Activated gamma-delta T cell treated with Interleukin-2 at 50 U/mL for 16 hours (primary cell): ENCODE data around the gene GINS1.

Experiments
- DNase-seq: peaks from one replicate; pipeline ENCODE4 v3.0.0-alpha.2; 2020

The GINS1 gene

DNA sequence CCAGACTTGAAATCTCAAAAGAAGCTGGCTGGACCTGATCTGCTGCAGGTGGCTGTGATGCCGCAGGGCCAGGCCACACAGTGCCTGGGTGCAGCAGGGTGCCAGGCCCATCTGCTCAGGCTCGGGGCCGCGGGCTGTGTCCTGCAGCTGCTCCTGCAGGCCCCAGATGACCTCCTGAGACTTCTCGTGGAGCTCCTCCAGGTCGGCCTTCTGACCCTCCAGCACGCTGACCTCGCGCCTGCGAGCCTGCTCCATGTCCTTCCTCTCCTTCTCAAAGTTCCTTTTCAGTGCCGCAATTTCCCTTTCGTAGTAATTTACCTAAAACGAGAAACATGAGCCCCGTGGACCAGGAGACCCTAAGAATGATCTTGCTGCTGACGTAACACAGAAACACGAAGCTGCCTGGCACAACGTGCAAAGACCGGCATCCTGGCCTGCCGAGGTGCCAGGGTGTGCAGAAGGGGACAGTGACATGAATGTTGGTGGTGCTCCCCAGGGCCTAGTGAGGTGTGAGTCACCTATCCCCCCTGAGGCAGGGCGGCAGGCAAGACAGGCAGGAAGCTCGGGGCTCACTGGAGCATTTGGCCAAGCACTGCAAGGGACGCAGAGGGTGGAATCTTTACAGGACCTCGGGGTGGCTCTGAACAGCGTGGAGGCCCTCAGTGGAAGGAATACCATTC lies 71.6 kb downstream of the GINS1 start:
- DNase-seq: no peak

DNA sequence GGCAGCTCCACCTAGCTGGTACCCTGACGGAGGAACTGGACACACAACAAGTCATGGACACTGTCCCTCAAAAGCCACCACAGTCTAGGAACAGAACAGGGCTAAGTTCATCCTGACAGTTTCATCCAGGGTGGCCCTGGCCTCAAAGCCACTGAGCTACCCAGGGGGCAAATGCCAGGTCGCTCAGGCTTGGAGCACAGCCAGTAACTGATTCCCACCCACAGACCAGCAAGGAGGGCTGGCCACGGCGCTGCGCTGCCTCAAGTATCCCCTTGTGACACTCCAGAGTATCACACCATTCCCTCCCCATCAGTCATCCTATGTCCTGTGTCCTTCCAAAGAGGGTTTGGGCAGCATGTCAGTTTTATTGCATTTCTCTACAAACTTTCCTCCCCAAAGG lies 72.2 kb downstream of the GINS1 start:
- DNase-seq: no peak

DNA sequence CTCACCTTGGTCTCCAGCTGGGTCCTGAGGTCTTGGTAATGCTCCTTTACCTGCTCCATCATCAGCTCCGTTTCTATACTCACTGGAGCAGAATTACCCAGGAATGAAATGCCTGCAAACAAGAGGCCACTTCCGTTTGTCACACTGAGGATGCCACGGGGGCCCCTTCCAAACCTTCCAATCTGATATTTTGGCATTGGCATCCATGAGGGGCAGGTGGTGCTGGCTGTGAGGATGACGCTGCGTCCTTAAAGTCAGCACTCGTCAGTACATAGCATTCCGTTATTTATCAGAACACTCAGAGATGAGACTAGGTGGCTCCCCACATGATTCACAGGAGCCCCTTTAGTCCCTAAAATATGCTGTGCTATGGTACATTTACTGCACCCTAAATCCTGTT lies 72.7 kb downstream of the GINS1 start:
- no peak for DNase-seq

DNA sequence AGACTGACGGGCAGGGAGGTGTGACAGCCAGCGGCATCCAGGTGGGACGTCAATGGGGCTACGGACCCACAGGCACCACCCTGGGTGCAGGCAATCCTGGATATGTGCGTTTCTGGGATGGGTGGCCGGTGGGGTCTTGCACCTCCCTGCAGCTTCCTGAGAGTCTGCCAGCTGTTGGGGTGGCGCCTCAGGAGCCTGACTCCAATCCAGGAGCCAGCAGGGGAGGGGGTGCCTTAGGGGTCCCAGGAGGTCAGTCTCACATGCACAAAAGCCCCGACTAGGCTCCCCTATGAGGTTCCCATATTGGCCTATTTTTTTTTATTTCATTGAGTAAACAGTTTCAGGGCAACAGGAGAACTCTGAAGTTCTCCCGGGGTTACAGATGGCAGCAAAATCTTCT lies 73.3 kb downstream of the GINS1 start:
- no peak for DNase-seq

DNA sequence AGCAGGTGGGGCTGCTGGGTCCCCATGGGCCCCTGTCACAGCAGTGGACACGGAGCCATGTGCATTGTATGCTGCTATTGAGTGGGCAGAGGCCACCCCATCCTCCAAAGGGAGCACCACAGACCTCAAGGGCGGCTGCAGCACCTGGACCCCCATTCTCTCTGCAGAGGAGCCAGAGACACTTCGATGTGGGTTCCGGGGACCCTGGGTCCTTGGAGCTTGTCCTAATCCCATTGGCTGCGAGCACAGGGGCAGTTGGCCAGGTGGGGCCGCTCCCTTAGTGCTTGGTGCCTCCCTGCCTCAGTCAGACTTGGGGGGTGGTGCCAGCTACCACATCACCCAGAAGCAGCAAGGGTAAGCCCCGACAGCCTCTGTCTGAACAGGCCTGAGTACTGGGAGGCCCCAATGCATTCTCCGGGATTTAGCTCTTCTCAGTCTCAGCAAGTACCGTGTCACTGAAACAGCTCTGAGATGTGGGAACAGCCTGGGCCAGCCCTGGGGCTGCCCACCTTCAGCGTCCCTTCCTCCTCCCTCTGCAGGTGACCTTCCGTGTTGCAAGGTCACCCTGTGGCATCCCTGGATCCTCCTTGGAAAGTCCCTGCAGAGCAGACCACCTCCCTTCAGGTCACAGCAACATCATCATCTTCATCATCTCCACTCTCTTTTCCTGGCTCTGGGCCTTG lies 73.9 kb downstream of the GINS1 start:
- no peak for DNase-seq

DNA sequence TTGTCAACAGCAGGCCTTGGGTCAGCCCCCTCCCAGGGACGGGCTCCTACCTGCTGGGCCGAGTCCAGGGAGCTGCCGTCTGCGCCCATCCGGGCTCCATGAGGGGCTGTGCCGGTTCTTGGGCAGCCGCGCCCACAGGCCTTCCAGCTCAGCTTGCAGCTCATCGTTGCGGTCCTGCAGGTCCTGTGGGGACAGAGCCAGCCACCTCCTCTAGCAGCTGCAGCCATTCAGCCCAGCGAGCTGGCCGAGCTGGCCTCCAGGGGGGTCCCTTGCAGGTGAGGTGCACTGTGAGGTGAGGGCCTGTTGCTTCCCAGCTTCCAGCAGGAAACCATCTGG lies 74.4 kb downstream of the GINS1 start:
- no peak for DNase-seq

DNA sequence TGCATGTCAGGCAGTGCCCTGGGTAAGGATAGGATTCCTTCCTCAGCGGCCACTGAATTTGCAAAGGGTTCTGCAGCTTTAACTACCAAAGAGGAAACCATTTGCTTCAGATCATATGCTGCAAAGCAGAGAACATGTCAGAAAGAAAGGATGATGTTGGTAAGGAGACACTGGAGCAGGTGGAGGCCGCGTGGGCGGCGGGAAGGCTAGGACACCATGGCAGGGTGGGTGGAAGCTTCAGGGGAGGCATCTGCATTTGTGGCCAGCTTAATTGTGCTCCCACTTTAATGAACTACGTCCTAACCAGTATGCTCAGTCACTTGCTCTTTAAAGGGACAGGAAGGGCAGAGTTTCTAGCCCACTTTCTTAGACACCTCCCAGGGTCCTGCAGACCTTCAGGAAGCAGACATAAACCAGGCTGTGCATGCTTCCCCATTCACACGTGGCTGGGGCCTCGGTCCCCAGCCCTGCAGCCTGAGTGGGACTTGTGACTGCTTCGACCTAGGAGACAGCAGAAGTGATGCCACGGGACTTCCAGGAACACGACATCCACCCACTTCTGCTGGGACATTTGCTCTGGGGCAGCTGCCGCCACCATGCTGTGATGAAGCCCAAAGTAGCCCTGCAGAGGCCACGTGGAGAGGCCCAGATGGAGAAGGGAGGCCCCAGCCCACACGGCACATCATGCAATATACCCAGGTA lies 76.1 kb downstream of the GINS1 start:
- DNase-seq: no peak

DNA sequence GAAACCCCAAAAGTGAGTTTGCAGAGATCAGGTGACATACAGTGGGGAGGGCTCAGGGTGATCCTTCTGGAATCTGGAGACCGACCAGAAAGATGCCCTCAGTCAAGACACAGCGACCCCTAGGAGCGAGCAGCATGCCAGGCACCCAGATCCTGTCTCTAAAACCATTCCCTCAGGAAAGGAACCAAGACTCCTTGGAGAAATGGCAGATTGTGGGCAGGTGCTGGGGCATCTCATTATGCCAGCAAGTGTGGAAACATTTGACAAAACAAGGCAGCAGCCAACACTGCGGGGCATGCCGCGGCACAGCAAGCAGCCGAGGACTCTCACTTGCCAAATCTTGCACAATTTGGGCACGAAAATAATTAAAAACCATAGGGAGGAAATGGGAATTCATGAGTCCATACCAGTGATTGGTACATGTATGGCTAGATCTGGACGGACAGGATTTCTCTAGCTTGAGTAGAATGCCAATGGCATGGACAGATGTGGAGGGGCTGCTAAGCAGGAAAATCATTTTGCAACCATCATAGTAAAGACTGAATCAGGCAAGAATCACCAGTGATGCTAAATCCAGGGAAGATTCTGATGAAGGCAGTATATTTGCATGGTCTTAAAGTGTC lies 76.9 kb downstream of the GINS1 start:
- DNase-seq: no peak

DNA sequence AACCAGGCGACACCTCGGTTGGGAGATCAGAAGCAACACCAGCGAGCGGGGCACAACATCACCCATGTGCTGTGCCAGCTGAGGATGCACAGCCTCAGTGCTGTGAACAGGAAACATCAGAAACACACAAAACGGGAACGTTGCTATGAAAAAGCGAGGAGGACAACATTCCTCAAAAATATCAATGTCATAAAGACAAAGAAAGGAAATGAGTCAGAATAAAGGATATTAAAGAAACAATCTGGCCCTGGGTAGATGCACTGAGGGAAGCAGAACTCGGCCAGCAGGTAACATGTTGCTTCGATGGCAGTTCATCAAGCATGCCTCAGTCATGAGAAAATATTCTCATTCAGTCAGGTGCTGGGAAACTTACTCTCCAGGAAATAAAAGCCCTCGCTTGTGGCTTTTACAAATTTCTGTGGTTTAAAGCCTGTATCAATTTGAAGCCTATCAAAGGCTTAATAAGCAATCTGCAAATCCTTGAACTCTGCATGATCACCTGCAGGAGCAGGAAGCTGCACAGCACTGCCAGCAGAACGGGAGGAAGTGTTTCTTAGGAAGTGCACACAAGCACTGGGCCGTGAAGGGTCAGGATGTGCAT lies 77.5 kb downstream of the GINS1 start:
- DNase-seq: no peak

DNA sequence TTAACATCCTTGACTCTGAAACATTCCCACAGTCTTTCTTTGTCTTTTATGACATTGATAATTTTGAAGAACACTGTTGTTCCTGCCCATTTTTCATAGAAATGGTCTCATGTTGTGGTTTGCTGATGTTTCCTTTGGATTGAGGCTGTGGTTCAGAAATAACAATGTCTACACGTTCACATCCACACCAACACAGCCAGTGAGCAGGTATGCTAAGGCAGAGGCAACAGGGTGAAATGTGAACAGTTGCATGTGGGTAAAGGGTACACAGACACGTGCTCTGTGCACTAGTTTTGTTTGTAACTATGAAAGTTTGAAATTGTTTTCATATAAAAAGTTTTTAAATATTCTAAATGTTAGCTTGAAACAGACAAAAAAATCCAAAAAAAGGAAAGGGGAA lies 78.4 kb downstream of the GINS1 start:
- no peak for DNase-seq

DNA sequence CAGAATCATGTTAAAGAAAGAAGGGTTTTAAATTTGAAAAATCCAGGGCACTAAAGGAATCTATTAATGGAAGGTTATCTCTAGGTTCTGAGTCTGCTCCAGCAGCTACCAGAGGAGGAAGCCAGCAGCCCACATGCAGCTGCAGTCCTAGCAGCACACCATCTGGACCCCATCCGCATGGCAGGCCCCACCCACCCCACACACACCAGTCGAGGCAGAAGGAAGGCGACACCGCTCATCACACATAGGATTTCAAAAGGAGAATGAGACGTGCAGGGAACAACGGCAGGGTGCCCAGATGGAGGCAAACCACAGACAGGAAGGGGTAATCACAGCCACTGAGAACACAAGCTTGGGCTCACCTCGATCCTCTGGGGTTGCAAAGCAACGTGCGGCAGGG lies 78.9 kb downstream of the GINS1 start:
- DNase-seq: no peak

DNA sequence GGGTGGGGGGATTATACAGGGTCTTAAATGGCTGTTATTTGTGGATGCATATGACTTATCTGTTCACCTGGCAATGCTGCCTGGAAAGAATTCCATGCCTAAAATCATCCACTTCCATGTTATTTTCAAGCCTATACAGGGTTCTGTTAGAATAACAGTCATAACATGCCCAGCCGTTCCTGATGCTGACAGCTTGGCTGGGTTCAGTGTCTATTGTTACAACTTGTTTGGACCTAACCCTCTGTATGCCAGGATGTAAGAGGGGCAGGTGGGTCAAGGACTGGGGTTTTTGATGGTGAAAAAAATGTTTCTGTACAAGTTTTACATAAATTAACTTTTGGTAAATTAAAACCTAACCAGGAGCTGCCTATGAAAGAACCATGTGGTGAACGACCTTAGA lies 79.8 kb downstream of the GINS1 start:
- DNase-seq: no peak

DNA sequence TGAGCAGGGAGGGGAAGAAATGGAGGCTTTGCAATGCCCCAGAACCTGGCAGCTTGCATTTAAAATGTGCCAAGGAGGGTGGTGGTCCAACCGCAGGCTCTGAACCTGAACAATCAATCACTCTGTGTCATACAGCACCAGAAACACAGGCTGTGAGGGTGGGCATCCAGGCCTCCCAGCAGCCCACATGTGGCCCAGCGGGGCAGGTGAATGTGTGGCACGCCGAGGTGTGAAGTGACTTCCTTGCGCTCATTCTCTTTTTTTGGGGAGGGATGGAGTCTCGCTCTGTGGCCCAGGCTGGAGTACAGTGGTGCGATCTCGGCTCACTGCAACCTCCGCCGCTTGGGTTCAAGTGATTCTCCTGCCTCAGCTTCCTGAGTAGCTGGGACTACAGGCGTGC lies 80.5 kb downstream of the GINS1 start:
- no peak for DNase-seq

DNA sequence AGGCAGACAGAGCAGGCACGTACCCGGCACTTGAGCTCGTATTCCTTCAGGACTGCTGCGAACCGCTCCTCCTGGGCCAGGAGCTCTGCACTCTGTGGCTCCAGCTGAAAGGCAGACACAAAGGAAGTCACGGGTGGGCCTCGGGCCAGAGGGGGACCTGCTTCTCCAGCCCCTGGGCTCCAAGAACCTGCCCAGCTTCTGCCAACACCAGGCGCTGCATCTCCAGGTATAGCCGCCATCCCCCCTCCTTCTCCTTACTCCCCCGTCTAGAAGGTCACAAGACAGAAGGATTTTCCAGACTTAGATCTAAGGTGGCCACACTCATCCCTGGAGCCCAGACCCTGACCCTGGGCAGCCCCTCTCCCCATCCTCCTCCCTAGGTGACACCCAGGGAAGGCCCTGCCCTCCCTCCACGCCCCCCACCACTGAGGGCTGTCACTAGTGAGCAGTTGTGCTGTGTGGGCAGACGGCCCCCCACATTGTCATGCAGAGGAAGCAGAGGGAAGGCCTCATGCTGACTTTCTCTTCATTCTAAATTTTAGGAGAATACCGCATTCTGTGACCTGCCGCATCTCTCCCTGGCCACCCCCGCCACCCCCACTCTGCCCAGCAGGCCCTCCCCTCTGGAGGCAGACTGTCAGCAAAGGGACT lies 81.9 kb downstream of the GINS1 start:
- no peak for DNase-seq

DNA sequence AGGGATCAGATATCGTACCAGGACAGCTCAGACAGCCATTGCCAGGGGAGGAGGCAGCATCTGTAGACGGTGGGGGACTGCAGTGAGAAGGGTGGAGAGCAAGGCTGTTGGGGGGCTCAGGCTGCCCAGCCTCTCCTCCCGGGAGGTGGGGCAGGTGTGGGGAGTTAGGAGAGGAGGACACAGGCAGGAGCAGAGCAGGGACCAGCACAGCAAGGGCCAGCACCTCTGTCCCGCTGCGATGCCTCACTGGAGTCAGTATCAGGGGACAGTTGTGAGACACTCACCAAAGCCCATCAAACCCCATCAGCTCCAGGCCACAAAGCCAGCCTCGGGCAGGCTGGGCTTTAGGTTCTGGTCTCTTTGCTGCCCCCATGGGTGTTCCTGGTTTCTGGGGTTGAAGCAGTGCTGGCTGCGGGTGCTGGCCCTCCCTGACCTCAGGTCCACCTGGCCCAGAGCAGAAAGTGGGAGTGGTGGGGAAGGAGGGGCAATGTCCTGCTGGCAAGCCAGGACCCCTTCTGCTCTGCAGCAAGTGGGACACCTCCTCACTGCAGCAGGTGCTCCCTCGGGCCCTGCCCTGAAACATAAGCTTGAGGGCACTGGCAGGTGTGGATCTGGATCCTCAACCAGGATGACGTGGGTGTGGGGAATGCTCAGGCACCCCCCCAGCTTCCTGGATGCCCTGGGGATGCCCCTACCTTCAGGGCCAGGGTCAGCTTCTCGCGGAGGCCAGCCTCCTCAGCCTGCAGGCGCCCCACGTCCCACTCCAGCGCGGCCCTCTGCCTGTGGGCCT lies 83.4 kb downstream of the GINS1 start:
- DNase-seq: no peak

DNA sequence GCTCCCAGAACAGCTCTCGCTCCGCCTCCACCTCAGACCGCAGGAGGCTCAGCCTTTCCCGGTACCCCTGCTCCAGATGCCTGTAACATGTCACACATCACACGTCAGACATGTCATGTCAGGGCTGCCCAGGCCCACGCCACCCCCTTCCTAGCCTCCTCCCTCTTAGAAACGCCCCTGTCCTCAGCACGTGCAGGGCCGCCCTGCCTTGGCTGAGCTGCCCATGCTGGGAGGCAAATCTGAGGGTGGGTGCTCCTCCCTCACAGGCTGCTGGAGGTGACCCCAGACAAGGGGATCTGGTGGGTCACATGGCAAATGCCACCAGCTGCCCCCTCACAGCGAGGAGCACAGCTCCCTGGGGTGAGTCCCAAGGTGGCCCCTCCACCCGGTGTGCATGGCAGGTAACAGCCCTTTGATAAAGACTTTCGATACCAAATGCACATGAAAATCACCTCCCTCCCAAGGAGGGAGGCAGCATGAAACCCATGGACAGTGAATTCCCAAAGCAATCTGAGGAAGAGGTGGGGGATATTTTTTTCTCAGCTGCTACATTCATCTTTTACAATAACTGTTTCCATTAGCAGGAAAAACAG lies 84.1 kb downstream of the GINS1 start:
- no peak for DNase-seq

DNA sequence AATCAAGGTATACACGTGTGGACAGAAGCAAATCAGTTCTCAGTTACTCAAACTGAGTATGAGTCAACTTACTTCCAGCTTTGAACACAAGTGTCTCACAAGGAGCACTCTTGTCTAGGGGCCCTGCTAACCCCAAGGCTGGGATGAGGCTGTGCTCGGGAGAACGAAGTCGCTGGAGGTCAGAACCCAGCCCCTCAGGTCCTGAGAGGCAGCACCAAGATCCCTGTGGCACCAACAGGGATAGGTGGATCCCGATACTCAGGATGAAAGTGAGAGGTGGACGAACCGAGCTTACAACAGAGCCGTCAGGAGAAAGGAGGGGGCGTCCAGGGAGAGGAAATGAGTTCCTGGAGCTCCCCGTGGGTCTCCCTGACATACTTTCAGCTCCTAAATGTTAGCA lies 85.7 kb downstream of the GINS1 start:
- no peak for DNase-seq

DNA sequence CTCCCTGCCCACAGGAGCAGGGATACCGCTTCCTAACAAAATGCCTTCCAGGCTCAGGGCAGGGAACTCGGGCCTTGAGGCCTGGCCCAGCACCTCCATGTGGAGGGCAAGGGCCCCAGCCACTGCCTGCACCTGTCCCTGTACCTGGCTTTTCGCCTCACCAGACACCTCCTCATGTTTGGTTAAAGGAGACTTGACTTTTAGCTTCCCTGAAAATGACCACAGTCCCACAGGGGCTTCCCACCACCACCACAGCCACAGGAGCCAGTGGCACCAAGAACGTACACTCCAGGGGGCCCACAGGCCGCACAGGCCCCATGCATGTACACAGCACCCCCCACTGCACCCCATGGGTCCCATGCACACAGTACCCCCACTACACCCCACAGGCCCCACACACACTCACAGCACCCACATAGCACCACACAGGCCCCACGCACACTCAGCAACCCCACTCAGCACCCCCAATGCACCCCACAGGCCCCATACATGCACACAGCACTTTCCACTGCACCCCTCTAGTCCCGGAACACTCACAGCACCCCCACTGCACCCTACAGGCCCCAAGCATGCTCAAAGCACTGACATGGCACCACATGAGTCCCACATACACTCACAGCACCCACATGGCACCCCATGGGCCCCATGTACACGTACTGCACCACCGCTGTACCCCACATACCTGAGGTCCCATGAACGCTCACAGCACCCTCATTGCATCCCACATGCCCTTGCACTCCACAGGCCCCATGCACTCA lies 86.5 kb downstream of the GINS1 start:
- no peak for DNase-seq

DNA sequence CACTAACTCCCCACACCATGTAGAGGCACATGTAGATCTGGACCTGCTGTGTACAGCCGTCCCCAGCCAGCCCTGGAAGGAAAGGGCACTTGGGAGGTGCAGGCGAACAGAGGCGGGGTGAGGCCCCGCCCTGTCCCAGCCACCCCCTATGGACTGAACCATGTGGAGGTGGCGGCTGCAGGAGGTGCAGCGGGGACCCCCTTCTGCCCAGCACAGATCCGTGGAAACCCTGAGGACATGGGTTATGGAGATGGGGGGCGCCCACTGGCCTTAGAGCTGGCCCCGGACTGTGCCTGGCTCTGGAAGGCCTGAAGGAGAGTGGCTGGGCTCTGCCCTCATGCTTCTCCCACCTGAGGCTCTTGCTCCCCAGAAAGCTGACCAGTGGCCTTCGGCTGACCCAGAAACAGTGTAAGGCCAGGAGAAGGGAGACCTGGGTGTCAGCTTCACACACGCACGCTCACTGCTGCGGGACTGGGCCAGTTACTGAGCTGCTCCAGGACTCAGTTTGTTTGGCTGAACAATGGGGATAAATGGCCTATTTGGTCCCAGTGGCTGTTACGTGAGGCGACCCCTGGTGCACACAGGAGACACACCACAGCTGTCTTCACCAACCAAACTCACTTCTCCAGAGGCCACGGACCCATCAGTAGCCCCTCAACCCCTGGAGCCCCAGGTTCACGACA lies 87.2 kb downstream of the GINS1 start:
- no peak for DNase-seq

DNA sequence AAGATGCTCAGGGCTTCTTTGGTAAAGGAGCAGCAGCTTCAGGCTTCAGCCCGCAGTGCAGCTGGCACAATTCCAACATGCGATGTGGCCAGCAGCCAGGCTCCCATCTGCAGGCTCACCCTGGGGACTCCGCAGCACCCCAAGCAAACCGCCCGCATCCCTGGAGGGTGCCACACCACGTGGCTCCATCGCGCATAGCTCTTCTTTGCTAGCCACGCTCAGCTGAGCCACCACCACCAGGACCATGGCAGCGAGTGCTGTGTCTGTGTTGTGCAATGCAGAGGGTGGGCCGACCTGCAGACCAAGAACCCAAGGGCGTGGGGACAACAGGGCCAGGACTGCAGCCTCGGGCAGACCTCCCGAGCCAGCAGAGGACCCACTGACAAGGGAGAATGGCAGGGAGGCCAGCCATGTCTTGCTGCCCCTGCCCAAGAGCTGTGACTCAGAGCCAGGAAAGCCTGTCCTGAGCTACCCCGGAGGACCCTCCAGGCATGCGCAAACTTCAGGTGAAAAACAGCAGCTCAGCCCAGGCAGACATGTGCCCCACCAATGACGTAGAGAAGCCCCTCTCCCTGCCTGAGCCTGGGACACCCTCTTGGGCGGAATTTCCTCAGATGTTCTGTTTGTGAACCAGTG lies 87.8 kb downstream of the GINS1 start:
- DNase-seq: no peak
